ENCODE data around the gene RAI2.

DNA sequence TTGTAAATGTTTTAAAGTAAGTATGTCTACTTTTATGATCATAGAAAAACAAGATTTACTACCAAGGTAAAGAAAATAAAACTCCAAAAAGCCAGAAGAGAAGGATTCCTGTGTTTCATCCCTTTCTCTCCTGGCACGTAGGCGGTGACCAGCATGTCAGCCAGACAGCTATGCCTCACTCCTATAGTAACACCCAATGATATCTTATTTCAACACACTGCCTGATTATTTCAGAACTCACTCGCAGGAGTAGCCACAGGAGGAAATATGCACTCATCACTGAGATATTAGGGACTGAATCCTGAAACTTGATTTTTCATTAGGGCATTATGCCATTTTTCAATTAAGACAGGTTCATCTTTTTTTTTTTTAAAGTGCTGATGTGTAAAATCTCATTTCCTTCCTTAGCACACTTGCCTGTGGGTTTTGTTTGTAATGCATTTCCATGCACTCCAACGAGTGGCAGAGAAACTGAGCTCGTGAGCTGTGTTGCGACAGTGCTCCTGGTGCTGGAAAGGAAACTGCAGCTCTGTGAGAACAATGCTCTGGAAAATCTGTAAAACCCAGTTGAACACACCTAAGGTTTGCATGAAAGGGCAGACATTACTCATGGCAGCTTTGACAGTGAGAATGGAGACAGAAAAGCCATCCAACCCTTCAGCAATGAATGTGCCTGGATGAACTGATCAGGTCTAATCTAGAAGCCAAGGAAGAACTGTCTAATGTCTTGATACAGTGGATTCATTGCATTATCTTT is 18.2 kb downstream of the RAI2 start:
- TF ChIP-seq, protein P1, sequence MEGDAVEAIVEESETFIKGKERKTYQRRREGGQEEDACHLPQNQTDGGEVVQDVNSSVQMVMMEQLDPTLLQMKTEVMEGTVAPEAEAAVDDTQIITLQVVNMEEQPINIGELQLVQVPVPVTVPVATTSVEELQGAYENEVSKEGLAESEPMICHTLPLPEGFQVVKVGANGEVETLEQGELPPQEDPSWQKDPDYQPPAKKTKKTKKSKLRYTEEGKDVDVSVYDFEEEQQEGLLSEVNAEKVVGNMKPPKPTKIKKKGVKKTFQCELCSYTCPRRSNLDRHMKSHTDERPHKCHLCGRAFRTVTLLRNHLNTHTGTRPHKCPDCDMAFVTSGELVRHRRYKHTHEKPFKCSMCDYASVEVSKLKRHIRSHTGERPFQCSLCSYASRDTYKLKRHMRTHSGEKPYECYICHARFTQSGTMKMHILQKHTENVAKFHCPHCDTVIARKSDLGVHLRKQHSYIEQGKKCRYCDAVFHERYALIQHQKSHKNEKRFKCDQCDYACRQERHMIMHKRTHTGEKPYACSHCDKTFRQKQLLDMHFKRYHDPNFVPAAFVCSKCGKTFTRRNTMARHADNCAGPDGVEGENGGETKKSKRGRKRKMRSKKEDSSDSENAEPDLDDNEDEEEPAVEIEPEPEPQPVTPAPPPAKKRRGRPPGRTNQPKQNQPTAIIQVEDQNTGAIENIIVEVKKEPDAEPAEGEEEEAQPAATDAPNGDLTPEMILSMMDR (conservative IDR thresholded peaks at IDR 0.05; ENCODE audit: low read depth, low read length), result no peak
- no peak for TF ChIP-seq EZH2 (IDR thresholded peaks at IDR 0.05; ENCODE audit: borderline replicate concordance, low read depth, low read length, poor library complexity, severe bottlenecking)
